Raji (cell line): Measurements from ENCODE around the gene ARHGEF17.

Experiments used
- POLR2A ChIP-seq: IDR thresholded peaks from 2 replicates; pipeline ENCODE4 v1.6.1; 2011; ENCODE audit warnings: low read depth, low read length, control low read depth; ENCODE audit not compliant: insufficient read depth

ARHGEF17 gene

DNA sequence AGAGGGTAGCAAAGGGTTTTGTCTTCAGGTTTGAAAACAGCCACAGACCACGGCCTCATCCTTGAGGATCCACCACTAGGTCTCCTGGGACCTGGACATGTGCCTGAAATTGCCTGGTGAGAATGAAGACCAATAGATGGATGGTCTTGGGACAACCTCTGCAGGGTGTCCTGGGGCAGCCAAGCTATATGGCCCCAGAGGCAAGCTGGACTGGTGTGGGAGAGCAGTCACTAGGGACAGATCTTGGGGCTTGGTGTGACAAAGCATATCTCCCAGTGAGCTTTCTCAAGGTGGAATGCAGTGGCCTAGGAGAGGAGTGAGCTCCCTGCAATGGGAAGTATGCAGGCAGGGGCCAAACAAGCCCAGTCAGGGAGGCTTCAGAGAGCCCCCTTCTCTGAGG, 22.4 kb upstream of the ARHGEF17 start:
- TF ChIP-seq POLR2A: no peak

DNA sequence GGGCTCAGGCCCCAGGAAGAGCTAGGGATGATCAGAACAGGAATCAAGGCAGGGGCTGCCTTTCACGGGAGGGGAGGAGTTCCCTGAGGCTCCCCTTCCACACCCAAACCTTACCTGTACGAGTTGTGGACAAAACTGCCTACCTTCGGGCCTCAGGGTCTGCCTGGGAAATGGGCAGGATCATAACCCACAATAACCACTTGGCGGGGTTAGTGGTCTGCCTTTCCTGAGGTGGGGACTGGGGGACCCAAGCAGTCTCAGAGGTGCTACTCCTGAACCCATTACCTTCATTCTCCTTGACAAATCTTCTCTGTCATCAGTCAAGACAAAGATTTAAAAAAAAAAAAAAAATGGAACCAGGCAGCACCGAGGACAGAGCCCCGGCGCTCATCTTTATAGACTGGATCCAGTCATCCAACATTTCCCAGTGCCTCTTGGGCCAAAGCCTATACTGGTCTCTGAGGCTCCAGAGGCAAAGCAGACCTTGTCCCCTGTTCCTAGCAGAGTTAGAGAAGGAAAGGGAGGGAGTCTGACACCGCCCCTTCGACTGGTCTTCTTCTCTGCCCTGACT, 21.8 kb upstream of the ARHGEF17 start:
- TF ChIP-seq POLR2A: no peak

DNA sequence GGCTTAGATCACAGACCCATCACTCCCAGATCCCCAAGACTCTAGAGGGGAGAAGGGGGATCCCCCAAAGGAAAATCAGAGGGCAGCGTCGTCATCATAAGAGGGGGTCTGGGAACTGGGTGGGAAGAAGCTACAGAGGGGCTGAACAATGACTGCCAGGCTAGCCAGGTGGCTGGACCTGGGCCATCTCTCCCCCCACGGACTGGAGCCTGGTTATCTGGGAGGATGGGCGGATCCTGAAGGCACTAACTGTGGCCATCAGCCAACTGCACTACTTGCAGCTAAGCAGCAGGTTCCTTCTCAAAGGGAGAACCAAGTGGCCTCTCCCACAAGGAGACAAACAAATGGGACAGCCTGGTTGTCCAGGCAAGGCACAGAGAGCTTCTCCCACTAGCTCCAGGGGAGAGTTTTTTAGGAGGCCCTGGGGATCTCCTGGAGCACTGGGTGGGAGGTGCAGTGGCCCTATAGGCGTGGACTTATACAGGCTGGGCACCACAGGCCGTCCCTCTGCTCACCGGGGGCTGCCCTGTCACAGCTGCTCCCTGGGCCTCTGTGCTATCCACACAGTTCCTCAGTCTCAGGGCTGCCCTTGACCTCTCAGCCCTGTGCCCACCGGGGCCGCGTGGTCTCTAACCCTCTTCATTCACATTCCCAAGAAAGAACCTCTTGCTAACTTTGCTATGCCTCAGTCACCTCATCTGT, 20.5 kb upstream of the ARHGEF17 start:
- TF ChIP-seq POLR2A: no peak

DNA sequence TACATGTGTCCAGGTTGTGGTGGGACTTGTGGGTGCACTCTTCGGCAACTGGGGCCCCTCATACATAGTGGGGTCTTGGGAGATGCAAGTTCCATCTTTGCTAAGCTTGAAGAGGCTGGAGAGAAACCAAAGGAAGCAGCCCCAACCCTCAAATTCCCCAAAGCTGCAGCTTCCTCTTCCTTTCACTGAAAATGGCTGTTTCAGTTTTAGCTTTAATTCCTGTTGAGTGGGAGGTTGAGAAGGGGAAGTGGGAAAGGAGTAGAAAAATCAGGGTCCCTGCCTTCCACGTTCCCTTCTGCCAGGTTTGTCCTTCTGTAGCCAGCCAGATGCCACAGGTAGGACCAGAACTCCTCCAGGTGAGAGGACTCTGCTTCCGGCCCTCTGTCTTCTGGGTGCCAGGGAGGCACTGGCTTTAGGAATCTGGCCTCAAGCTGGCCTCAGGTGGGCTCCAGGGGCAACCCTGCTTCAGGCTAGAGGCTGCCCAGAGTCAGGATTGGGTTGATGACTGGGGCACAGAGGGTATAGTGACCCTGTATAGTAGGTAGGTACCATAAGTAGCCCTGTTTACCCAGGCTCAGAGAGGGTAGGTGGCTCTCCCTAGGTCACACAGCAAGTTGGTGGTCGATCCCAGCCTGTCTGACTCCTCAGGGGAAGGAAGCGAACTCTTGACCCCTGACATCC, 19.7 kb upstream of the ARHGEF17 start:
- no peak for TF ChIP-seq POLR2A

DNA sequence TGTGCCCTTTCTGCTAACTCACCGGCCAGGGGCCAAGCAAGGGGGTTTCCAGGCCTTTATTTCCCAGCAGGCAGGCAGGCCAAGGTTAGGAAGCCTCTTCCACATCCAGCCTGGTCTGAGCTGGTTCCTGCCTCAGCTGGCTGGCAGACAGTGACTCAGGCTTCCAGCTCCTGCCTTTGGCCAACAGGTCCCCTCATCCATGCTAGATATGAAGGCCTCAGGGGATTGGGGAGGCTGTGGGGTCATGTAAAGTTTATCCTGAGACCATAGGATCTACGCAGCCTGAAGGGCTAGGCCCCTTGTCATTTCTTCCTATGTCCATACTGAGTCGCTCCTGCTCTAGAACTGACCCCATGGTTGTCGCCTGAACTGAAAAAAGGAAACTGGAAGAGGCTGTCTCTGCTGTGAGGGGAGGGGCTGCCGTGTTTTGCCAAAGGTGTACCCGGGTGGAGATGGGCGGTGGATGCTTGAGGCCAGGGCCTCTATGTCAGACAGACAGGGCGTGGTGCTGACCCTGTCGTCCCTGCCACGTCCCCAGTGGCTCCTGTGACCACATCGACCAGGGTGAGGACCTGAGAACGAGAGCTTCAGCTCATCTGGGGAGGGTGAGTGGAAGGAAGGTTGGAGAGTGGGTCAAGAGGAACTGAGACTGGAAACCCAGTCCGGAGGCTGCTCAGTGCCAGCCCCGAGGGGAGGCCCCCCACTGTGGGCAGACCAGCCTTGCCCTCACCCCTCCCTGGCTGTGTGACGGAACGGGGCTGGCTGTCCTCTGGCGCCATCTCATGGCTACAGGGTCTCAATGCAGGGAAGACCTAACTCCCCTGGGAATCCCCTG, 19.0 kb upstream of the ARHGEF17 start:
- TF ChIP-seq POLR2A: no peak

DNA sequence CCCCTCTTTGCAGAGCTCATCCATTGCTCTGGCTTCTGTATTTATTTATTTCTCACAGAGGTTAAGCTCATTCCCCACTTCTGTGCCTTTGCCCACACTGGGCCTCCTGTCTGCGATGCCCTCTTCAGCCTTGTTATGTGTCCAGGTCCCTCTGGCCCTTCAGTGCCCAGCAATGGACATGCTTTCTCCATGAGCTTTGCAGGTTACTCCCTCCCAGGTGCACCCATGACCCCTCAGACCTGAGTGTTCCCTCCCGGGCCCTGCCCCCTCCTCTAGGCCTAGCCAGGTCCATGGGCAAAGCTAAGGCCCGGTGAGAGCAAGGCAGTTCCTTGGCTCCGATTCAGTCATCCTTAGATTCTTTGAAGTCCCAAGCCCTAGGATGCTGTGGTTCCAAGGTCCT, 17.5 kb upstream of the ARHGEF17 start:
- no peak for TF ChIP-seq POLR2A

DNA sequence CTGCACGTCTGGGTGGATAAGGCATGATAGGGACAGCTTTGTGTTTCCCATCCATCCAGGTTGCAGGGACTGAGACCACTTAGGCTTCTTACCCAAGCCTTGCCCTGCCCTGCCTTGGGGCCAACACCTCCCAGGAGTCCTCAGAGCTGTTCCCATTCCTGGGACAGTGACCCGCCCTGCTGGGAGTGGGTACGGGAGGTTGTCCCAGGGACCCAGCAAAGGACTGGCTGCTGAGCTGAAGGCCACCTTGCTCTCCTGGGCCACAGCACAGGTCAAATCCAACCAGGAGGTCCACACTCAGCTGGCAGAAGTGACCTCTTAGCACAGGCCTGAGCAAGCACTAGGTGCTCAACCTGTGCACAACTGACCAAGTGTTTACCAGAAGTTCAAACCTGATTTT, 16.9 kb upstream of the ARHGEF17 start:
- no peak for TF ChIP-seq POLR2A

DNA sequence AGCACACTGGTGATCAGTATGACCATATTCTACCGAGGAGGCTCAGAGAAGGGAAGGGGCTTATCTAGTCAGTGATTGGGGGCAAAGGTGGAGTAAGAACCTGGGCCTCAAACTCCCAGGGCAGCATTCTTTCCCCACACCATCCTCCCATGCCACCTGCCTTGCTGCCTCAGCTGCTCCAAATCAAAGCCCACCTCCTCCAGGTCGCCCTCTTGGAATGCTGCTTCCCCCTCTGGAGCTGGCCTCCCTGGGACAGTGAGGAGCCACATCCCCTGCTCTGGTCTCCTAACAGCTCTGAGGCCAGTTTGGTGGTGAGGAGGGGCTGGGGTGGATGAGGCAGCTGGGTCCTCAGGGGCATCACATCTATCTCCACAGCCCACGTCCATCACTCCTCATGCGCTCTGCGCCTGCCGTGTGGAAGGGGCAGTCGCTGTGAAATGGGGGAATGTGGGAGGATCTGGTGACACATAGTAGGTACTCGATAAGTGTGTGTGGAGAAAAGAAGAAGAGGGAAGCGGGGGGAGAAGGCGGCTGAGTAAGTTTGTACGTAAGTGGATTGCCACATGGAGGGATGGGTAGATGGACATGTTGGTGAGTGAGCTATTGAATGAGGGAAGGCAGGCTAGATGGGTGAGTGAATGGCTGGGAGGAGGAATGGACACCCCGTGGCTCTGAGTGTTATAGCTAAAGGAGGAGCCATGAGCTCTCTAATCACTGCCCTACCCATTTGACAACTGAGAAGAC, 16.1 kb upstream of the ARHGEF17 start:
- TF ChIP-seq POLR2A: no peak

DNA sequence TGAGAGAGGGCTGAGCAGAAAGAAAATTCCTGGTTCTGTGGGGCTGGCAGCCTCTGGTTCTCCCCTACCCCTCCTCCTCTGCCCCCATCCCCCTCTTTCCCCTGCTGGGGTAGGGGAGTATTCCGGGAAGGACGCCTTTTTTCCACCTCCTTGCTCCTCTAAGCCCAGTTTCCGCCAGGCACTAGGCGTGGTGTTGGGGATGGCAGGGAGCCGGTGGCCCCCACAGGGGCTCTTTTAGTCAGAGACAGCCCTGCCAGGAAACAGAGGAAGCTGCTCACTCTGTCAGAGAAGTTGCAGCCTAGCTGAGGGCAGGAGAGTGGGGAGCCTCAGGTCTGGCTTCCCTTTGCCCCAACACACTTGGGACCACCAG, 15.6 kb upstream of the ARHGEF17 start:
- no peak for TF ChIP-seq POLR2A

DNA sequence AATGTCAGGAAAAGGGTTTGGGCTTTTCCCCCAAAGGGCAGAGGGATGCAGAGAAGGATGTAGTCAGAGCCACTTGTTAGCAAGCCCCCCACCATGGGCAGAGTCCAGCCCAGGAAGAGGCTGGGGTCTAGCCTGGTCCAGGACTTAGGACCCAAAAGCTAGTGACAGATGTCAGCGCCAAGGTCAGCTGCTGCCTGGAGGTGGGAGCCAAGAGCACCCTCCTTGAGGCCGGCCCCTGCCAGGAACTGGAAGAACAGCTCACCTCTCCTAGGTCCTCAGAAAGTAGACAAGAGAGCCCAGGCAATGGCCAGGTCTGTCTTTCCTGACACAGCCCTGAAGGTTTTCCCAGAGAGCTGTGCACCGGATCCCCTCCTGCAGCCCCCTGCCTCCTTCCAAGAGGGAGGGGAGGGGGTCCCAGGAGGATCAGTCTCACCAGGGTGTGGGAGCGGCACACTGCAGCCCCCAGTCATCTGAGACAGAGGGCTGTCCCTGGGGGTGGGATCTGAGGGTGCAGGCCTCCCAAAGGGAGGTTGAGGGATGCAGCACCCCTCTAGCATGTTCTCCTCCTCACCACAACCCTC, 14.6 kb upstream of the ARHGEF17 start:
- TF ChIP-seq POLR2A: no peak

DNA sequence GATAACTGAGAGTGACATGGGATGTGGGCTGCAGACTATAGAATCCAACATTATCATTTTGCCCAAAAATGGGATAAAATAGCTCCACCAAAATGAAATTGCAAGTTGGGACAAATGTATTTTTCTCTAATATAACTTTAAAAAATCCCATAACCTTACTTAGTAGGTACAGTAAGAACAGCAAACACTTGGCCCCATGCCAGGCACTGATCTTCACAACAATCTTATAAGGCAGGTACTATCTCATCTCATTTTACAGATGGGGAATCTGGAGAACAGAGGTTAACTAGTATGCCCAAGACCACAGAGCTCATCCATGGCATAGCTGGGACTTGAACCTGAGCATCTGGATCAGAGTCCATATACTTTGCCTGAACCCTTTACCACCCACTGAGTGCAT, 13.5 kb upstream of the ARHGEF17 start:
- no peak for TF ChIP-seq POLR2A

DNA sequence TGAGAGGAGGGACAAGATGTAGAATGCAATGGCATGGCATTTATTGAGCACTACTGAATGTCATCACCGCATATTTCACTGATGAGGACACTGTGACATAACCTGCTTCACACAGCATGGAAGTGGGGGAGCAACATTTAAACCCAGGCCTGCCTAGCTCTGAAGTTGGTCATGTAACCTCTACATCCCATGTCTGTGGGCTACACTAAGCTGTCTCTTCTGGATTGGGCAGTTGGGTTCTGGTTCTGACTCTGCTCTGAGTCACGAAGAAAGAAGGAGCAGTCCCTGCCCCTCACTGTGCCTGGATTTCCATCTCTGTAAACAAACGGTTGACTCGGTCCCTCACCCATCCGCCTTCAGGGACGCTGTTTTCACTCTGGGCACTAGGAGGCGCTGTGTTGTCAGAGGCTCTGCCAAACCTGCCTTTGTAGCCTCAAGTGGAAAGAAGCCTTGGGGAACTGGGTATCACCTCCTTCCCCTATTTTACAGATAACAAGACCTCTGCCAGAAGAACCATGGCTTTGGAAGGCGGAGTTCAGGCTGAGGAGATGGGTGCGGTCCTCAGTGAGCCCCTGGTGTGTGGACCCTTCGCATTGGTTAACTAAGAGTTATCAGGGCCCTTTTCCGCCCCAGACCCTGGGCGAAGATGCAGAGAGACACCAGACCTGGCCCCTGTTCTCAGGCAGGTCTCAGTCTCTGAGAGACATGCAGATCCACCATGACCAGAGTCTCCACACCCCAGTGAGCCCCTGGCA, 12.7 kb upstream of the ARHGEF17 start:
- no peak for TF ChIP-seq POLR2A

DNA sequence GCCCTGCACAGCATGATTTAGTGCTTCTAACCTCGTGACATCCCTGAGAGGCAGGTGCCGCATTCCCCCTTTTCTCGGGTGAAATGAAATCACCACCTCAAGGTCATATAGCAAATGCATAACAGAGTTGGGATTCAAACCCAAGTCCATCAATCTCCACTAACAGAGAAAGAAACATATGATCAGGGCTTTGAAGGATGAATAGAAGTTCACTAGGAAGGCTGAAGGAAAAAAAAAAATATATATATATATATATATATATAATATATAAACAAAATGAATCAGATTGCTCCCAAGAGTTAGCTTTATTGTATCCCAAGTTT, 12.1 kb upstream of the ARHGEF17 start:
- no peak for TF ChIP-seq POLR2A
